Islet precursor cell (in vitro differentiated cells): ENCODE measurements around the gene LAMB4.

Experiments used
- DNase-seq: peaks from one replicate; pipeline ENCODE4 v3.0.0-alpha.2; 2018

LAMB4 gene

DNA sequence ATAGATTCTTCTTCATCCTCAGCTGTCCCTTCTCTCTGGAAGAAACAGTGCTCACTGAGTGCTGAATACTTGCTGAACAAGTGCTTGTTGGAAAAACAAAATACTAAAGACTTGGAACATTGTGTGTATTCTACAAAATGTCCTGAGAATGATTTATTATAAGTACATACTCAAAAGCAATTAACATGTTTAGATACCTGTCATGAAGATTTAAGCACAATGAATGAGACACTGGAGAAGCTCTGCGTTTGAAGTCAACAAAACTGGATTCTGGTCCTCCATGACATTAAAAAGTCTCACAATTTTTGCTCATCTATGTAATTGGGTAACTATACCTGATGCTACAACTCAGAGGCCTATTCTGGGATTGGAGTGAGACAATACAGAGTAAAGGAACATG lies 92.4 kb downstream of the LAMB4 start:
- DNase-seq = no peak

DNA sequence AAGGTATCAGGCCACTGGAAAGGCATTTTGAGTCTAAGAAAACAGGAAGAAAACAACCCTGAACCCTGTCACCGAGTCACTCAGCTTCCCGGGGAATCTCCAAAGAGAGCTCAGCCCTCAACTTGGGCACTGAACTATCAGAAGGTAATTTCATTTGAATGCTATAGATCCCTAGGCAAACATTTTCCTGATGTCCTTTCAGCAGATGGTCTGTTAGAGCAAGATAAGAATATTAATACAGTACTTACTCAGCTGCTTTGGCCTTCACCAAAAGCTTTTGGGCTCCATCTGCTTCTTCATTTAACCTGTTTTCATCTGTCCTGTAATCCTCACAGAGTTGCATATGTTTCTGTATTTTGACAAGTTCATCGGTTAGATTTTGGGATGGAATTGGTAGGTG lies 93.0 kb downstream of the LAMB4 start:
- no peak for DNase-seq

DNA sequence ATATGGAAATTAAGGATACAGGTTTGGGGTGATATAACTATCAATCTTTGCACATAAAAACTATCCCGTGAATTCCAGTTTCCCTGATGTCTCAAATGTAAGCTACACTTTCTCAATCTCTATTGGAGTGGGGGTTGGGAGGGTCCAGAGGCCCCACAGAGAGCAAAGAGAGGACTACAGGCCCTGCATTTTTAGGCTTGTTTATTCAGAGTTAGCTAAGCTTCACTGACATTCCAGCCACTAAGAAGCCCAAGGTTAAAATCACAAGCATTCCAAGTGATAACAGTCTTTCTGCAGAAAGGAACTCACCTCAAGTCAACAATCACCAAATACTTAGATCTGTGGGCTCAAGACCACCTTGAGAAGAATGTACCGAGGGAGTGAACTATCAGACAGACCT lies 95.6 kb downstream of the LAMB4 start:
- no peak for DNase-seq

DNA sequence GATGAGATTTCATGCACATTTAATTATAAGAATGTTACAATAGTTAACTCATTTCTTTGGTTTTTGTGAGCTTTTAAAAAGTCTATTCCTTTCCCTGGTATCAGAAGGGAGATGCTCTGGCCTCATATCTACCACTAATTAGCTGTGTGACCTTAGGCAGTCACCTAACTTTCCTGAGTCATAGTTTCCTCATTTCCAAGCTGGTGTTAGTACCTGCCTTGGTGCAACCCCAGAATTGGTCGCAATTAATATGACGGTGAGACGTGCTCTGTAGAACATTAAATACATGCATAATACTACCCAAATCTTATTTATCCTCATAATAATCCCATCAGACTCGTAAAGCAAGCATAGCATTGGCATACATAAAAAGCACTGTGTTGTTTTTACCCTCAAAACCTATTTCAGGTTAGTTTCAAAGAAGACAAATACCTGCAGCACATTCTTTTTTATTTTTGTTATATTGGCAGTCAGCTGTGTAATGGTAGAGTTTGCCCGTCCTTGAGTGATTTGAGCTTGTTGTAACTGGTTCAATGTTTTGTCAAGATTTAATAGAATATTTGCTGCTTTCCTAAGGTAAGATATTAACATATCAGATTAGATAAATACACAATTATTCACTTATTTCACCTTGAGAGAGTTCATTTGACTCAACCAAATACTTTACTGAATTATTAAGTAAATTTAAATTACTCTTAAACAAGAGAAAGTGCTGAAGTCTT lies 96.2 kb downstream of the LAMB4 start:
- no peak for DNase-seq

DNA sequence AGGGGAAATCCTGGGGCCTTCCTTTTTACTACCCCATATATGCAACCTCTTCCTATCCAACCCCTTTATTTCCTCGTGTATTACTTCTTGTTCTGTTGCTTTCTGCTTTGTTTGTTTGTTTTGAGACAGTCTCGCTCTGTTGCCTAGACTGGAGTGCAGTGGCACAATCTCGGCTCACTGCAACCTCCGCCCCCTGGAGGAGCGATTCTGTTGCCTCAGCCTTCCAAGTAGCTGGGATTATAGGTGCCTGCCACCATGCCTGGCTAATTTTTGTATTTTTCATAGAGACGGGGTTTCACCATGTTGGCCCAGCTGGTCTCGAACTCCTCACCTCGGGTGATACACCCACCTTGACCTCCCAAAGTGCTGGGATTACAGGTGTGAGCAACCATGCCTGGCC lies 96.9 kb downstream of the LAMB4 start:
- DNase-seq = peak; percentile 55

DNA sequence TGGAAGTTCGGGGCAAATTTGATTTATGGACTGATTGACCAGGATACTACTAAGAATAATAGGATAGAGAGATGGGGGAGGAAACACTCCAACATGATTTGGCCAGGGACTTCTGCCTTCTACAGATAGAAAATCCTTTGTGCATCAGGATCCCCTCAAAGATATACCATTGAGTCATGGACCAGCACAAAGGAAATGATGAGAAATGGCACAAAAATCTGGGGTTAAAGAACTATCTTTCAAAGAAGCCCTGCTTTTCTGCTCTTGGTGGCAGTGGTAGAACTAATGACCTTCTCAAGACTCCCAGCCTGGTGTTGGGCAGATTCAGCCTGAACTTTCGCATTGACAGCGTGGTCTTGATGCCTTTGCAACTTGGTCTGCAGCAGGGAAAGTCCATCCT lies 99.6 kb downstream of the LAMB4 start:
- no peak for DNase-seq

DNA sequence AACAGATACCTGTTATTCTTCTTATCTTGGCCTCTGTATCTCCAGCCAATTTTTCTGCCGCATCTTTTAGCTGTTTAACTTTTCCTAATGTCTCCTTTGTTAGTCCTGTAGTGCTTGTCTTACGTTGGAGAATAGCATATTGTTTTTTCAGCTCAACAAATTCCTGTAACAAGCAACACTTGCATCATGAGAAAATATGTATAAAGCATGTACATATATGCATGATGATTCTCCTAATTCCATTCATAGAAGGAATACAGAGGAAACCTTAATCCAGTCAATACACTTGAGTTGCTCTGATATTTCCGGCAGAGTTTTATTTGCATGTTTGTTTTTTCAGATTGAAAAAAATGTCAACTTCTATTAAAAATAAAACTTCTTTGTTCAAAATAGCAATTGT lies 101.1 kb downstream of the LAMB4 start:
- no peak for DNase-seq

DNA sequence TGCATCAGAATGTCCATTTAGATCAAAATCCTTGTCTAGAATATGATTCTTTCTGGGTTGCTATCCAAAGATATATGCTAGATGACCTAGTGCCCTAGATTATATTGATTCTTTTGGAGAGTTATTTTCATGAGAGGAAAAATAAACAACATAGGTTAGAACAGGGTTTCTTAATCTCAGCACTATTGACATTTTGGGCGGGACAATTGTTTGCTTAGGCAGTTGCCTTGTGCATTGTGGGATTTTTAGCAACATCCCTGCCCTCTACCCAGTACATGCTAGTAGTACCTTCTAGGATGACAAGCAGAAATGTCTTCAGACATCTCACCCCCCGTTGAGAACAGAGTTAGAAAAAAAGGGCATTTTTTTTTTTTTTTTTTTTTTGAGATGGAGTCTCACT lies 102.0 kb downstream of the LAMB4 start:
- DNase-seq = no peak

DNA sequence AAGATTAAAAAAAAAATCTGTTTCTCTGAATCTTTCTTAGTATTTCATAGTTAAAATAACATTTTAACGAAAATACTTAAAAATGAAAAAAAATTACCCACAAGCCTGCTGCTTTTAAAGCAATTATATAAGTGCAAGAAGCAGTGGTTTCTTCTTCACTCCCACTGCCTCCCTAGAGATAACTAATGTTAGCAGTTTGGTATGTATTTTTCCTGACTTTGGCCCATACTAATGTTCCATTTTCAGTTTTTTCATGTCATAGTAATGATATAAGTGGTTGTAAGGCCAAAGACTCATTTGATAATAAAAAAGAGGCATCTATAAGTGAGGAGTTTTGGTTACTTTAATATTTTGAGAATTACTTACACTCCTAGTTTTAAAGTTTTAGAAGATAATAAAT lies 102.9 kb downstream of the LAMB4 start:
- DNase-seq = no peak

DNA sequence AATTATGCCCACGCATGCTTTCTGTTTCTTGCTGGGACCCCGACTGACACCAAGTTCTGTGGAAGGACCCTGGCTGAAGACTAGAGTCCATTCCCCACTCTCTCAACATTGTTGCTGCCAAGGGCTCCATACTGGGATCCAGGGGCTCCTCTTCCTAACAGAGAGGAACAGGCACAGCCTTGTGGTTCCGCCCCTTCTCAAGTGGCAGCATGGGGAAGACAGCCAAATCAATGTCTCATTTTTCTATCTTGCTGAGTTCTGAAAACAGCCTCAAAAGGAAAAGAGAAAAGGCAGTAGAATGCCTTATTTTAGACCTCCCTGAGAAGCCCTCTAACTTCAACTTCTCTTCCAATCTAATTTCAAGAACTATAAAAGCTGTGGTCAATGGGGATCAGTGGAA lies 103.5 kb downstream of the LAMB4 start:
- DNase-seq = no peak

DNA sequence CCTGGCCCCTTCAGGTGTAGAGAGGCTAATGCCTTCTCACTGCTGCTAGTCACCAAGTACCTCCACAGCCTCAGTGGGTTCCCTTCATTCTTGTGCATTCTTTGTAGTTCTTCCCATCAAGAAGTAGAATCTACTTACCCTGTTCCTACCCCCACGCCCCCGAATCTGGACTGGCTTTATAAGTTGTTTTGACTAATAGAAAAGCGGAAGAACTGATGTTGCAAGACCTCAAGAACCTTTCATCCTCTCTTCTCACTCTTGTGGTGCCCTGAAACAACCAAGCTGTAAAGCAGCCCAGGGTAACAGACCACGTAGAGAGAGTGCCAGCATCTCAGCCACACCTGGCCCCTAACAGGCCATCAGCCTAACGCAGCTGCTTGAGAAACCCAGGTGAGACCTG lies 104.0 kb downstream of the LAMB4 start:
- no peak for DNase-seq

DNA sequence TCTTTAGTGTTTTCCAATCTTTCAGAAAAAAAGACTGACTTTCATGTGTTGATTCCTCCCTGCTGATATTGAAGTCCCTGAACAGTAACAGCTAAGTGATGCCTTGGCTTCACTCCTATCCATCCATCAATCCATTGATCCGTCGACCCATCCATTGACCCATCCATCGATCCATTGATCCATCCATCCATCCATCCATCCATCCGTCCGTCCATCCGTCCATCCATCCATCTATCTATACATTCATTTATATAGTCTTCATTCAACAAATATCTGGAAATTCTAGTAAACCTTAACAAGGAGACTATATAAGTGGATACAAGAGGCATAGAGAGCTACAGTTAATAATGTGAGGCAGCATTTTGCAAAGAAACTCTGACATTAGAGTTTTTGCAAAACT lies 105.6 kb downstream of the LAMB4 start:
- DNase-seq = no peak

DNA sequence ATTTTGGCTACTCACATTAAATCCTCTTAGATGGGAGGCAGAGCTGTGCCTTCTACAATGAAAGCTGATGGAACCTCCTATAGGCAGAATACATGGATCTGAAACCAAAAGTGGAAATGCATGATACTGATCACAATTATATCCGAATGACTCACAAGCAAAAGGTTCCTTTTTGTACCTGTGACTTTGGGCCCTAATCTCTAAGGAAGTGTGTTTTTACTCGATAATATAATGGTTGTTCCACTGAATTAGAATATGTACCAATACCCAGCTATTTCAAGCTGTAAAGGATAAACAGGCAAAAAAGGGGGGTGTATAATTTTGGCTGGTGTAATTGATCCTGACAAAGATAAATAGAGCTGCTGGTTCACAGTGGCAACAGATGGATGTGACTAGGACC lies 109.6 kb downstream of the LAMB4 start:
- no peak for DNase-seq

DNA sequence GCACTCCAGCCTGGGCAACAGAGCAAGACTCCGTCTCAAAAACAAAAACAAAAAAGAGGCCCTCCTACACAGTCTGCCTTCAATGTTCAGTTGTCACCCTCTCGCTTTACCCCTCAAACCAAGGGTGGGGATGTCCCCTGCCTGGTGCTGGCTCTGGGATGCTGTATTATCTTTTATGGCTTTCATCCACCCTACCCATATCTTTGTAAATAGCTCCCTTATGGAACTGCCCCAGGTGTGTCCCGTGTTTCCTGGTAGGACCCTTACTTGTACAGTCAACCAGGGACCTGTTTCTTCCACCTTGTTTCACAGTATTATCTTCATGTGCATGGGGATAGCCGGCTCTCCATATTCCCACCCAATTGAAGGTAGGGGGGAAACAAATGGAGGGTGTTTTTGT lies 111.5 kb downstream of the LAMB4 start:
- DNase-seq = no peak

DNA sequence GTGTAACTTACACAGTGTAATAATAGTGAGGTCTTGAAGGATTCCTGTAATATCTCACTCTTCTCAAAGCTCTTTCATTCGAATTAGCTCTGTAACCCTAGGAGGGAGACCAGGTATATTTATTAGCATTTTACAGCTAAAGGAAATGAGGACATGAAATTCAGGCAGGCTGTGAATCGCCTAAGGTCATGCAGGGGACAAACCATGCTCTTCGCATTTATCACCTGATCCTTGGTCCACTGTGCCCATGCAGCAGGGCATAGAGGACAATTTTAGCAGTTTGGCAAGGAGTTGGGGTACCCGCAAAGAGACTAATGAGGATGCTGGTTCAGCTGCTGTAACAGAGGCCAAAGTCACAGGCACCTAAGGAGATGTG lies 112.4 kb downstream of the LAMB4 start:
- DNase-seq = no peak

DNA sequence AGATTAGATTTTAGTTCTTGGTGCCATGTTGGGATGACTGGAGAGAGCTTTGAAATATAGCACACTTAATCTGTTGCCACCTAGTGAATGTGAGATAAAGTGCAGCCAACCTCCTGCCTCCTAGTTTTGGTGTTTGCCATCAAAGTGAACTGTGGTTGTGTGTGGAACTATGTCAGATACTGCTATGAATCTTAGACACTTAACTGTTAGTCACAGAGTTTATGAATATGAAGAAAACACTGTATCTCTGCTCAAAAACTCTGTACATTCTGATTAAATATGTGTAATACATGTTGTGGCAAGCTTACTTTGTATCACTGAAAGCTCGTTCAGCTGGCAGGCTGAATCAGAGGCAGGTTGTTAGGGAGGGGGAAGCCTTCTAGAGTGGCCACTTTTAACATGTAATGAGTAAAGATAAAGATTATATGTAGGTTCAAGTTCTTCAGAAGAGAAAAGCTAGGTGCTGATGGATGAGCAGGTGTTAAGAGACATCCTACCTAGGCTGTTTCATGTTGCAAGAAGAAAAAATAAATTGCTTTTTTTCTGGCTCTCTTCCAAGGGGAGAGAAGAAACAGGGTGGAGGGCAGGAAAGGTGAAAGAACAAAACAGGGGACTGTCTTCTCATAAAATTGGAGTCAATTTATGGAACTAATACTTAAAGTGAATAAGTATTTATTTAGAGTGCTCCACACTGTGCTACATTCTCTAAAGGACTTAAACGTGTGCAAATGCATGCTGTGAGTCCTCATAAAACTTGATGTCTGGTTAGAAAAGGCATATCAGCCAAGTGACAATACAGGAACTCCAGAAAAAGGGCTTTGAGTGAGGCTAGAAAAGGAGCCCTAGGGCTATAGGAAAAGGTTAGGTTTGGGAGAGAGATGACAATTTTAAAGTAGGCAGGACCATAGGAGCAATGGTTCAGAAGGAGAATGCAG lies 113.1 kb downstream of the LAMB4 start:
- no peak for DNase-seq

DNA sequence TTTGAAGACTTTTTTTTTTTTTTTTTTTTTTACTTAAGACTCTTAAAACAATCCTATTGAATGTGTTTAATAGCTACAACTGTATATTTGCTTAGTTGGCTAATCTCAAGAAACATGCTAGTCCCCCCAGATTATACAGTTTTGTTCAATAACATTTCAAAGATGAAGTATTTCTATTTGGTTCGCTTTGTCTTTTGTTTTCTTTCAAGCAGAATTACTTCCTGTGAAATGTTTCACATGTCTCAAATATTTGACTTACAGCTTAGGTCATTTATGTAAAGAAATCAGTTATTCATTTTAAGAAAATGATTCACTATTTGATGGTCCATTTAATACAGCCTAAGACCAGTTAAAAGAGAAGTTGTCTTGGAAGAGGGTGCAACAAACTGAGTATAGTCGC lies 114.4 kb downstream of the LAMB4 start:
- no peak for DNase-seq

DNA sequence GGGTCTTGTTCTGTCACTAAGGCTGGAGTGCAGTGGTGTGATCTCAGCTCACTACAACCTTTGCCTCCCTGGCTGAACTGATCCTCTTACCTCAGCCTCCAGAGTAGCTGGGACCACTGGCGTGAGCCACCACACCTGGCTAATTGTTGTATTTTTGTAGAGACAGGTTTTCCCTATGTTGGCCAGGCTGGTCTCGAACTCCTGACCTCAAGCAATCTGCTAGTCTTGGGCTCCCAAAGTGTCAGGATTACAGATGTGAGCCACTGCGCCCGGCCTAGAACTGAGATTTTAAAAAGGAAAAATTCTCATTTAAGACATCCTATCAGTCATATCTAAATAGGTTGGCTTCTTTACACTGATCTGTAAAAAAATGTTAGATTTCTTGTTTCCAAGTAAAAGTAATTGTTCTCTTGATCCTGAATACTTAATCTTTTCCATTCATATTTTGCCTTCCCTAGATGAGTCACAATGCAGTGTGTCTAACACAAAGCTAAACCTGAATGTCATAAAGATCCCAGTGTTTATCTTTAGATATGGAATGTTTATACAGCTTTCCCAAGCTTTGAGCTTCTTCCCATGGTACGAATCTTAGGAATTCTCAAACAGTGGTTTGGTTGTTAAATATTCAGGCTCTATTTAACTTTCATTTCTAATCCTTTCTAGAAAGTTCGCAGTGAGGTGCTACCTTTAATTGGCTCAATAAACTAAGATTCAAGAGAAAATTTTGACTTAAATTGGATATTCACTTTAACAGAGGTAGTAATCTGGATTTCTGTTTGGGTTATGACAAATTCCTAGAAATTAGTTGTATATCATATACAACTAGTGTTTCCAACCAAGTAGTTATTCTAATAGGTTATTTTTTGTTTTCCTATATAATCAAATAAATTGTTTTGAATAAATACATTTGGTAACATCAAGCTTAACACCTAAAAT lies 115.1 kb downstream of the LAMB4 start:
- DNase-seq = no peak

DNA sequence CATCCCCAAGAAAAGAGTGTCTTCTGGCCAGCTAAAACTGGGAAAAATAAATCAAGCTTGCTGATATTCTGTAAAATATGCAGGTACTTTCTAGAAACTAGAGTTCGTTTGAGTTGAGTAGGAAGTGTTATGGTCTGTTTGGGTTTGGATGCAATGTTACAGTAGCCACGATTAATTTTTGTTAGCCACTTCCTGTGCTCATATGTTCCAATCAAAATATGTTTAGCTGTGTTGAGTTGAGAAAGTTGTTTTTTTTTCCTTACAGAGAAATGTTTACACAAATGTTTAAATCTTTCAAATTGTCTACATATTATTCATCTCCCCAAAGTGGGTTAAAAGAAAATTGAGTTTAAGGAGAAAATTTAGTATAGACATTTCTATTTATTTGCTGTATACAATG lies 115.9 kb downstream of the LAMB4 start:
- DNase-seq = no peak

DNA sequence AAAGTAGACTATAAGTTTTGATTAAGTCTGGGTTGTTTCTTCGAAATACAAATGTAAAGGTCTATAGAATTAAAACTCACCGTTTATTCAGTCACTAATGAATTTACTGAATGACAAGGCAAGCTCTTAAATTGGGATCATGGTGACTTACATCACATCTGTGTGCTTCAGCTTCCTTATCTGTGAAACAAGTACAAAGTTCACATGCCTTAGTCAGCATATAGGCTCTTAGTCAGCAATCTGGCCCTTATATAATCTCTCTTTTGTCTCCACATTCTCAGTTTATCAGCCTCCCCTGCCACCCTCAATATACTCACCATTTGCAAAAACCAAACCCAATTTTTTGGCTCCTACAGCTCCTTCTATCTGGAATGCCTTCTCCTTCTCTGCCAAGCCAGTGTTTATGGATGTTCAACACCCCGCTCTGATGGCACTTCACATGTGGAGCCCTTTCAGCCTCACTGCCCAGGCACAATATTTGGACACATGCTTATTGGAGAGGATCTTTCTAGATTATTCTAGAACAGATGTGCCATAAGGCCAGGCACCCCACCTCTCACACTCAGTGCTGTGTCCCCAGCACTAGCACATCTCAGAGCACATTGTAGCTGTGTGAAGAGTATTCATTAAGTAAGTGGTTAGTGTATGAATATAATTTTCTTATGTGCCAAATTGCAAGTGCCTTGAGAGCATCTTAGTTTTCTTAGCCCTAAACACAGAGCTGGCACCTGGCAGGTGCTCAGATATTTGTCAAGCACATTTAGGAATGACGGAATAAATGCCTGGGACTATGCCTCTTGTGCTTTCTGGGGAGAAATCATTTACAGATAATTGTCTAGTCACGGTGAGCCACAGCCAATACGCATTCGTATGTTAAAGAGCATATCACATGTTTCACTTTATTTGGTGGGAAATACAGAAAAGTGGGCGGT lies 117.4 kb downstream of the LAMB4 start:
- DNase-seq = no peak

DNA sequence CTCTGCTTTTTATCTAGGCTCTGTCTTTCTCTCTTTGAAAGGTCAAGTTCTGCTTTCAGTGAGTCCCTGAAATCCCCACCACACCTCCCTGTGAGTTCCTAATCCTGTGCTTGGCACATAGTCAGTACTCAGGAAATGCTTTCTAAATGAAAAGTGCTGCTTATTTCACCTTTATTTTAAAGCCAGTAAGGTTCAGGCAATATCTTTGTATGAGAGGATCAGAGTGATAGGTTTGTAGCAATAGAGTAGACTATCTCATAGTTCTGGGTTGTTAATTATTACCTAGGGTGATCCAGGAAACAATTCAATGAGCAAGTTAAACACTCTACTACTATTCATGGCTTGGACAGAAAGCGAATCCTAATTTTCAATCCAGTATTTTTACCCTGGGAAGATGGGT lies 119.8 kb downstream of the LAMB4 start:
- DNase-seq = no peak

DNA sequence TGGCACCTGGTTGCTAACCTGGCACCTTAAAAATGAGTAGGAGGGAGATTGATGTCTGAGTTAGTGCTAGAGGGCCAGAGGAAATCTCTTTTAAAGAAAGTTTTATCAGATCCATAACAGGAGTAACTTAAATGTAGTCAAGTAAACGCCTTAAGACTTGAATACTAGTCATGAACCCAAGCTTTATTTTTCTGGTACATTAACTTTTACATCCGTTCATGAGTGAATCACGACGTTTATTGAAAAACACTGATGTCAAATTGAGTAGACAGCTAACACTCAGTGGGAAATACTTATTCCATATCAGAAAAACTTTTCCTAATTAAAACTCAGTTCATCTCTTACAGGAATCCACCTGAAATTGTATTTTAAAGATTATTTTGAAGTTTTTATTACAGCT lies 120.3 kb downstream of the LAMB4 start:
- DNase-seq = no peak
